ENCODE data around the gene RAB1B. TPM values are rescaled to one million over a fixed set of nuclear protein-coding genes. Genes with fewer than 3 reads are reported as not detected.
"Not testable (repeated sequence)": the region's sequence is repeated elsewhere in the genome, so short reads cannot be mapped to it uniquely, and the experiment has no call there.

RAB1B gene
- total and polyA plus RNA-seq, 2 experiments from 2014 or later = 17.3 to 103 TPM

GRCh38 chr11:66310324-66310723 lies 41.9 kb downstream of the RAB1B start:
- peaks cover 12% of the 10 kb centered on the region for H3K4me1 ChIP-seq (ENCODE audit: low read depth)
- no peaks in the 10 kb centered on the region for H3K27me3 ChIP-seq
- H3K27ac ChIP-seq = no peak overlapping the region
- no peak overlapping the region for H3K4me3 ChIP-seq
- DNase-seq (ENCODE audit: low read depth in 1 of 2, low spot score in 1 of 2) = no peak
- no peak for TF ChIP-seq CTCF (IDR thresholded peaks at IDR 0.05; ENCODE audit: low read depth, low read length)
- H3K9me3 ChIP-seq (ENCODE audit: low read depth) = no peaks in the 10 kb centered on the region
- H3K36me3 ChIP-seq = no peaks in the 10 kb centered on the region

- not testable (repeated sequence) for H3K9me3 ChIP-seq (ENCODE audit: low read depth); DNase-seq (ENCODE audit: low read depth in 1 of 2, low spot score in 1 of 2); H3K27me3 ChIP-seq; H3K4me3 ChIP-seq; H3K36me3 ChIP-seq
- Histone ChIP-seq H3K27ac (peak overlapping the region; percentile 84), H3K4me1 (ENCODE audit: low read depth) (peaks cover 12% of the 10 kb centered on the region)
Measured at GRCh38 chr11:66310803-66311440, 42.5 kb downstream of the RAB1B start.

- no peak for DNase-seq (ENCODE audit: low read depth in 1 of 2, low spot score in 1 of 2)
- Histone ChIP-seq H3K36me3 (no peaks in the 10 kb centered on the region), H3K27me3 (no peaks in the 10 kb centered on the region), H3K27ac (peak overlapping the region; percentile 84), H3K4me1 (ENCODE audit: low read depth) (peaks cover 14% of the 10 kb centered on the region), H3K9me3 (ENCODE audit: low read depth) (no peaks in the 10 kb centered on the region), H3K4me3 (peak overlapping the region; percentile 49)
- no peak for TF ChIP-seq CTCF (IDR thresholded peaks at IDR 0.05; ENCODE audit: low read depth, low read length)
Measured at GRCh38 chr11:66311470-66311964, 43.1 kb downstream of the RAB1B start.

GRCh38 chr11:66311965-66312548 lies 43.6 kb downstream of the RAB1B start:
- Histone ChIP-seq H3K27ac (peak overlapping the region; percentile 84), H3K36me3 (no peaks in the 10 kb centered on the region), H3K4me3 (peak overlapping the region; percentile 49), H3K4me1 (ENCODE audit: low read depth) (peaks cover 17% of the 10 kb centered on the region), H3K9me3 (ENCODE audit: low read depth) (no peaks in the 10 kb centered on the region), H3K27me3 (no peaks in the 10 kb centered on the region)
- peak; percentile 95 to 97 for DNase-seq (ENCODE audit: low read depth in 1 of 2, low spot score in 1 of 2)
- TF ChIP-seq CTCF (IDR thresholded peaks at IDR 0.05; ENCODE audit: low read depth, low read length) = peak; percentile 95

- H3K27me3 ChIP-seq = no peaks in the 10 kb centered on the region
- DNase-seq (ENCODE audit: low read depth in 1 of 2, low spot score in 1 of 2) = peak; percentile 99 to 100
- peak overlapping the region; percentile 87 for H3K27ac ChIP-seq
- H3K4me3 ChIP-seq = peak overlapping the region; percentile 49
- peaks cover 24% of the 10 kb centered on the region for H3K4me1 ChIP-seq (ENCODE audit: low read depth)
- H3K36me3 ChIP-seq = no peaks in the 10 kb centered on the region
- no peaks in the 10 kb centered on the region for H3K9me3 ChIP-seq (ENCODE audit: low read depth)
- no peak for TF ChIP-seq CTCF (IDR thresholded peaks at IDR 0.05; ENCODE audit: low read depth, low read length)
Measured at GRCh38 chr11:66312549-66313320, 44.3 kb downstream of the RAB1B start.

Data from cardiac muscle cell (in vitro differentiated cells and primary cell).